Hepatic stellate cell (primary cell): ENCODE data around the gene UCP3.

Source experiments
- DNase-seq: peaks from one replicate; pipeline ENCODE4 v3.0.0; 2011; ENCODE audit warnings: low spot score

UCP3 gene

GRCh38 chr11:74018331-74019005 is 9.6 kb upstream of the UCP3 start:
- DNase-seq: peak; percentile 68

GRCh38 chr11:74017631-74018030 is 8.7 kb upstream of the UCP3 start:
- no peak for DNase-seq

GRCh38 chr11:74015919-74016684 is 7.2 kb upstream of the UCP3 start:
- no peak for DNase-seq

GRCh38 chr11:74014880-74015279 is 6.0 kb upstream of the UCP3 start:
- no peak for DNase-seq

- DNase-seq: no peak
Observed at GRCh38 chr11:74013141-74013540, 4.3 kb upstream of the UCP3 start.

- DNase-seq: no peak
Observed at GRCh38 chr11:74012074-74012809, 3.4 kb upstream of the UCP3 start.

GRCh38 chr11:74011360-74012073 is 2.6 kb upstream of the UCP3 start:
- peak; percentile 55 for DNase-seq

- no peak for DNase-seq
Observed at GRCh38 chr11:74010306-74011300, 1.7 kb upstream of the UCP3 start.

GRCh38 chr11:74009675-74010305 is 905 bp upstream of the UCP3 start:
- no peak for DNase-seq

GRCh38 chr11:74009230-74009547 is 304 bp upstream of the UCP3 start:
- DNase-seq: no peak

- no peak for DNase-seq
Observed at GRCh38 chr11:74007691-74008372, 1.1 kb downstream of the UCP3 start.

GRCh38 chr11:74006743-74007304 is 2.1 kb downstream of the UCP3 start:
- DNase-seq: no peak

- DNase-seq: no peak
Observed at GRCh38 chr11:74005721-74006517, 3.0 kb downstream of the UCP3 start.

GRCh38 chr11:74004759-74005615 is 3.9 kb downstream of the UCP3 start:
- DNase-seq: no peak

- no peak for DNase-seq
Observed at GRCh38 chr11:74004046-74004695, 4.7 kb downstream of the UCP3 start.

GRCh38 chr11:74002832-74003231 is 6.1 kb downstream of the UCP3 start:
- DNase-seq: no peak

- no peak for DNase-seq
Observed at GRCh38 chr11:74001822-74002286, 7.0 kb downstream of the UCP3 start.
